Ovary (tissue), 3 donors: Measurements from ENCODE around the gene PRSS8.

Experiments
- CTCF ChIP-seq, 3 donors: fragments of 450-650 bp in 2 of 3; fragments of 200-600 bp in 1 of 3; IDR thresholded peaks; one replicate each; pipeline versions ENCODE4 v1.5.1 to v1.8.0; 2016 to 2022; ENCODE audit warnings: antibody characterized with exemption in 3 of 3, mild to moderate bottlenecking in 1 of 3
- EP300 ChIP-seq: sonication (generic); formaldehyde crosslinking; IDR thresholded peaks from one replicate; pipeline ENCODE4 v1.6.1; 2017; ENCODE audit warnings: antibody characterized with exemption
- POLR2A ChIP-seq: fragments of 450-650 bp; IDR thresholded peaks from one replicate; pipeline ENCODE4 v1.6.1; 2017; ENCODE audit warnings: antibody characterized with exemption, mild to moderate bottlenecking, moderate library complexity
- donor health status: DM: no; HTN: no; CAD: no.

GRCh38 chr16:31125844-31126243 is 9.7 kb downstream of the PRSS8 start:
- no peak for TF ChIP-seq CTCF (IDR thresholded peaks at IDR 0.05)
- TF ChIP-seq EP300: no peak
- TF ChIP-seq POLR2A: no peak
